IPS DF 4.7 (cell line): ENCODE data around the gene CATSPERD.

ENCODE experiments used
- DNase-seq: peaks from one replicate; pipeline ENCODE4 v3.0.0-alpha.2; 2013; ENCODE audit warnings: low spot score; ENCODE audit errors: extremely low read depth

The CATSPERD gene

GRCh38 chr19:5719961-5720790 lies at the start of gene CATSPERD, which contains the start of gene LONP1:
CATSPERD (plus strand) TSS chr19:5720637; CDS start chr19:5720738, 101 bp downstream.
LONP1 (minus strand) TSS chr19:5720146; CDS start chr19:5720132, 14 bp downstream.
- peak; percentile 93 for DNase-seq

- no peak for DNase-seq
Observed at GRCh38 chr19:5671600-5671999, 48.8 kb upstream of the CATSPERD start.

GRCh38 chr19:5672708-5673459 lies 47.6 kb upstream of the CATSPERD start:
- DNase-seq: no peak

- DNase-seq: no peak
Observed at GRCh38 chr19:5673752-5674151, 46.7 kb upstream of the CATSPERD start.

GRCh38 chr19:5674714-5675113 lies 45.7 kb upstream of the CATSPERD start:
- no peak for DNase-seq

GRCh38 chr19:5676105-5676771 lies 44.2 kb upstream of the CATSPERD start:
- DNase-seq: no peak

DNA sequence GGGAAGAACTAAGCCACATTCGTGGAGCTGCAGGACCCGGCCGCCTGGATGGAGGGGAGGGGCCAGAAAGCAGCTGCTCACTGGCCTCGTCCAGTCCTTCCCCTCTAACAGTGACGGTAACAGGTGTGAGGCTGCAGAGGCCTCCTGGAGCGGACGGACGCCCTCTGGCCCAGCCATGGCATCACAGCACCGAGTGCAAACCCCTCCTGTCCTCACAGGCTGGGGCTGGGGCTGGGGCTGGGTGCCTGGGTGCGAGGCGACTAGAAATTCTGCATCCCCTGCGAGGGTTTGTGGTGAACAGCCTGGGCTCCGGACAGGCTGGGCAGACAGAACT lies 43.7 kb upstream of the CATSPERD start:
- DNase-seq: no peak

DNA sequence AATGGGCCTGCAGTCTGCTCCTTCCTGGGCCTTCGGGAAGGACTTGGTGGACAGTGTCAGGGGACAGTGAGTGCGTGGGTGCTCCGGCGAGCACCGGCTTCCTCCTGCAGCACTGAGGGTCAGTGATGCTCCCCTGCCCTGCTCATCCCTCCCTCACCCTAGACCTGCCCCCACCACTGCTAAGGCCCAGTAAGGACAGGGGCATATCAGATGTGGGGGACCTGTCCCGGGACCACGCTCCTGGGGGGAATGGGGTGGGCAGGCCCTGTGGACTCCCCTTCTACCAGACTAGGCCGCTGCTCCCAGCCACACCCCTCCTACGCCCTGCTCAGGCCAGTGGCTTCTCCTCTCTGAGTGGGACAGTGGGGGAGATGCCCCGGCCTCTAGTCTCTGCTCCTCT lies 43.3 kb upstream of the CATSPERD start:
- no peak for DNase-seq

DNA sequence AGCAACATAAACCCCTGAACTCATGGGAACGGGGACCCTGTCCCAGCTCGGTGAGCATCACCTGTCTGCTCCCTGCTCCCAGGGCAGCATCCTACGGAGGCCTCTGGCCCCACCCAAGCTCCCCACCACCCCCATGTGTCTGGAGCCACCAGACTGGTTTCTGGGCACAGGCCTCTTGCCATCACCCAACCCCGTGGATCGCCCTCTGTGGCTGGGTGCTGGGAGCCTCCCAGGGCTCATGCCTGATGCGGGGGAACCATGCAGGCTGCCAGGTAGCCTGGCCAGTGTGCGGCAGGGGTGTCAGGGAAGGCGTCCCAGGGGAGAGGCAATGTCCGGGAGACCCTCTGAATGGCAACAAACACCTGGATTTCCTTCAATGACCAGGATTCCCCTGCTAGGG lies 42.9 kb upstream of the CATSPERD start:
- DNase-seq: no peak

- DNase-seq: no peak
Observed at GRCh38 chr19:5678071-5678718, 42.2 kb upstream of the CATSPERD start.

DNA sequence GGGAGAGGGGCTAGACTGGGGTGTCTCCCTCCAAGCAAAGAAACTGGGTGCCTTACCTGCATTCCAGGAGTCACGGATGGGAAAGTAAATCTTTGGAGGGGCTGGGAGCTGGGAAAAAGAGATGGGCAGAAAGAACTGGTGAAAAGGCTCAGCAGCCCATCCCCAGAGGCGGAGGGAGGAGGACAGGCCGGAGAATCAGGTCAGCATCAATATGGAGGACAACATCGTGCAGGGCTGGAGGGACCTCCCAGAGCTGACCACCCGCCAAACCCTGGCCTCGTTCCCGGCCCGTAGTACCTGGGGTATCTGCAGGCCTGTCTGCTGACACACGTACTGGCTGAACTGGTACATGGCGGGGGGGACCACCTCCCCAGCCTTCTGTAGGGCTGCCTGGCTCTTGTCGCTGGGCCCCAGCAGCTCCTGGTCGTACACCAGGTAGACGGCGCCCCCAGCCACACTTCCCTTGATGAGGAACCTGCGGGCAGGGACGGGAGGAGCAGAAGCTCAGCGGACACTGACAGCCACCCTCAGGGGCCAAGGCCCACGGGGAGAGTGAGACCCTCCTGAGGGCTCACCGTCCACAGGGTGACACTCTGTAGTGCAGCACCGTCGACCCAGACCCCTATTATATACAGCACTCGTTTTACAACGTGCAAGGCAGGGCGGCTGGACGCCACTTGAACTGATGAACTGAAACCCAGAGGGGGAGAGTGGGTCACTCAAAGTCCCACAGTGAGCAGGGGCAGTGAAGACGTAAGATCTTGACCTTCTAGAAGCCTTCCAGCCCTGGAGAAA lies 41.0 kb upstream of the CATSPERD start:
- DNase-seq: no peak

DNA sequence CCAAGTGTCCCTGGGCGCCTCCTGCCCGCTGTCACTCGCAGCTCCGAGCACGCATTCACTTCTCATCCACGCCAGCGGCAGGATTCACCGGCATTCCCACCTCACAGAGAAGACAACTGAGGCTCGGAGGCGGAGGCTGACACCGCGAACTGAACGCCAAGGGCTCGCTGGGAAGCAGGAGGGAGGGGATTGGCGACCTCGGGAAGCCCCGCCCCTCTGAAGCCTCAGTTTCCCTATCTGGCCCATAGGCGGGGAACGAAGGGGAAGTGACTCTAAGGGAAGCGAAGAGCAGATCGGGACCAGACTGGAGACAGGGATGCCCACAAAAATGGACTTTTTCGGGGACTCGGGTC lies 40.4 kb upstream of the CATSPERD start:
- DNase-seq: no peak

- DNase-seq: peak; percentile 95
Observed at GRCh38 chr19:5680437-5681368, 39.7 kb upstream of the CATSPERD start, which contains the start of the genes HSD11B1L and MICOS13. HSD11B1L (plus strand) TSS chr19:5681027; CDS start chr19:5684833, 3,806 bp downstream. MICOS13 (minus strand) TSS chr19:5680516; CDS start chr19:5680486, 30 bp downstream.

DNA sequence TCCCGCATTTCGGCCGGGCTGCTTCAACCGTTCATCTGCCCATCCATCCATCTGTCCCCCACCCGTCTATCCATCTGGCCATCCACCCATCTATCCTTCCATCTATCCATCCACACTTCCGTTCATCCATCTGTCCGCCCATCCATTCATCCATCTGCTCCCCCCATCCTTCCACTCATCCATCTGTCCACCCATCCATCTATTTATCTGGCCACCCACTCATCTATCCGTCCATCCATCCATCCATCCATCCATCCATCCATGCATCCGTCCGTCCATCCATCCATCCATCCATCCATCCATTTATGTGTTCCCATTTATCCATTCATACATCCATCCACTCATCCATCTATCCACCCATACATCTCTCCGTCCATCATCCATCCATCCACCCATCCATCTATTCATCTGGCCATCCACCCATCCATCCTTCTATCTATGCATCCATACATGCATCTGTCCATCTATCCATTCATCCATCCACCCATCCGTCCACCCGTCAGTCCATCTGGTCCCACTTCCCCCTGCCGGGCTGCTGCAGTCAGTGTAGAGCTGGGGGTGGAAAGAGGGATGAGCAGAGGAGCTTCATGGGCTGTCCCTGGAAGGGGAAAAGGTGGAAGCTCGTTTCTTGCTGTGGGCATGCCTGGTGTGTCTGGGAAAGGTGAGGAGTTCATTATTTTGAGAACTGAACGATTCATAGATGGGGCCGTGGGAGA lies 38.9 kb upstream of the CATSPERD start:
- no peak for DNase-seq

- DNase-seq: no peak
Observed at GRCh38 chr19:5682107-5682482, 38.3 kb upstream of the CATSPERD start.

- no peak for DNase-seq
Observed at GRCh38 chr19:5683177-5683886, 37.1 kb upstream of the CATSPERD start.

DNA sequence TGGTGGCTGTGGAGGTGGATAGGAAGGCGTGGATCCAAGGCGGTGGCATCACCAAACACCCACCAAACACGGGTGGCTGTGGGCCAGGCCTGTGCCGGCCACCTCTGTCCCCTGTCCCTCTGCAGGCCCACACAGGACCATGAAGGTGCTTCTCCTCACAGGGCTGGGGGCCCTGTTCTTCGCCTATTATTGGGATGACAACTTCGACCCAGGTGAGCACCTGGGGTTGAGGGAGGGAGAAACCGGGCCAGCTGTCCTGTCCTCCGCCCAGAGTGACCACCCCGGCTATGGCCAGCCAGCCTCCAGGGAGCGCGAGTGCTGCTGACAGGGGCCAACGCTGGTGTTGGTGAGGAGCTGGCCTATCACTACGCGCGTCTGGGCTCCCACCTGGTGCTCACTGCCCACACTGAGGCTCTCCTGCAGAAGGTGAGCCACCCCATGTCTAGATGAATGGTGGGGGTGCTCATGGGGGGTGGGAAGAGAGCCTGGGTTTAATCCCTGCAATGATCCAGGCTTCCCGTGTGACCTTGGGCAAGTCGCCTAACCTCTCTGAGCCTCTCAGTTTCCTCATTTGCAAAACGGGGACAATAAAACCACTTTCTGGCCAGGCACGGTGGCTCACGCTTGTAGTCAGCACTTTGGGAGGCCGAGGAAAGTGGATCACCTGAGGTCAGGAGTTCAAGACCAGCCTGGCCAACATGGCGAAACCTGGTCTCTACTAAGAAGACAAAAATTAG lies 35.6 kb upstream of the CATSPERD start:
- no peak for DNase-seq

DNA sequence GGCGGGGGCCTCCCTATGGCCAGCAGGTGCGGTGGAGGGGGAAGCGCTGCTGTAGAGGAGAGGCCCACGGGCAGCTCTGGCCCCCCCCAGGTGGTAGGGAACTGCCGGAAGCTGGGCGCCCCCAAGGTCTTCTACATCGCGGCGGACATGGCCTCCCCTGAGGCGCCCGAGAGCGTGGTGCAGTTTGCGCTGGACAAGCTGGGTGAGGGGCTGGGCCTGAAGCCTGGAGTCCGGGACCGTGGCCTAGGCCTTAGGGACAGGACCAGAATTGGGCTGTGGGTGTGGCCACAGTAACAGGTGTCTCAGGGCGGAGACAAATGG lies 34.2 kb upstream of the CATSPERD start:
- no peak for DNase-seq
